ENCODE measurements around the gene GLI3.

Gene GLI3

DNA sequence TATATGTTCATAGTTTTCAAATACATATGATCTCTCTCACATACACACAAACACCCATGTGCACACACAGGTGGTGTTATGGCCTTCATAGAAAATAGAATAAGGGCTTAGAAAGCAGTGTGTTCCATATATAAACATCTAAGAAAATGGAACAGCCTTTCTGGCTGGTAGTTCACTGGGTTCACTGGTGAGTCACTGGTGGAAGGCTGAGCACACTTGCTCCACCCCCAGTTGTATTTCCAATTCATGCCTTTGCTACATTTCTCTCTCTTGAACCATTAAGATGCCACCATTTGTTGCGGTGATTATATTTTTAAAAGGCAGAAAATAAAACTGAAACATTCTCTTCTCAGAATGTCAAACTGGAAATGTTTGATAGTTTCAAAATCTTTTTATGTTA is 252.1 kb downstream of the GLI3 start:
- DNase-seq: no peak

DNA sequence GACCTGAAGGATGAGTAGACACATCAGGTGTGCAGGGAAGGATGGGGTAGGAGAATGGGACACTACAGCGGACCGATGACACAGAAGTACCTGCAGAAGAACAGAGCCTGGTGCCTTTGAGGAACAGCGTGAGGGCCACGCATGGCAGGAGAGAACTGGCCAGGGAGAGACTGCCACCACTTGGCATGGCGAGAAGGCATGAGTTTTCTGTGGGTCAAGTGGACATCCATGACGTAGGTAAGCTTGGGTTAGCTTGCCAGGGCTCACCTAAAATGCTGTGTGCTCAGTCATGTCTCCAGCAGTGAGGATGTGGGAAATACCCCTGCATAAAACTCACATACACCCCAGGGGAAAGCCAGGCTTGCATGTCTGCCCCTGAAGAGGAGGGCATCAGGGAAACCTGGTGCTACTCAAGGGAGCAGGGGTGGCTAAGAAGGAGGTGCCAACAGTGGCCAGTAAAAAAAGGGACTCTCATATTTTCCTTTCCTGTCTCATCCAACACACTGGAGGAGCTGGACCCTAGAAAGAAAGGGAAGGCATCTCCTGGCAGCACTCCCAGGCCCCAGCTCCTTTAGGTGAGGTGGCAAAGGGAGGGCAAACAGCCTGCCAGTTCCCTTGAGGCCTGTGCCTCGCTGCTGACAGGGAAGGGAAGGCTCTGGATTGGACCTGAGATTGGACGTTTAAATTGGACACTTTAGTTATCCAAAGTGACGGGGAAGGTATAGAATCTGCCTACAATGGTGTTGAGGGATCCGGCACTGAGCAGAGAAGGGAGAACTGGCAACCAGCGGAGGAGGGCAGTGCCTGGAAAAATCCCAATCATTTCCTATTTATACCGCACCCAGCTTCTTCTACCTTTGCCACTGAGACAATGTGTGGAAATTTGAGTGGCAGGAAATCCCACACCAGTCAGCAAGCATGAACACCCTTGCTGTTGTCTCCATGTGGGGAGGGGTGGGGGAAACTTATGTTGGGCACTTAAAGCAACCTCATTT is 255.7 kb downstream of the GLI3 start:
- no peak for DNase-seq

DNA sequence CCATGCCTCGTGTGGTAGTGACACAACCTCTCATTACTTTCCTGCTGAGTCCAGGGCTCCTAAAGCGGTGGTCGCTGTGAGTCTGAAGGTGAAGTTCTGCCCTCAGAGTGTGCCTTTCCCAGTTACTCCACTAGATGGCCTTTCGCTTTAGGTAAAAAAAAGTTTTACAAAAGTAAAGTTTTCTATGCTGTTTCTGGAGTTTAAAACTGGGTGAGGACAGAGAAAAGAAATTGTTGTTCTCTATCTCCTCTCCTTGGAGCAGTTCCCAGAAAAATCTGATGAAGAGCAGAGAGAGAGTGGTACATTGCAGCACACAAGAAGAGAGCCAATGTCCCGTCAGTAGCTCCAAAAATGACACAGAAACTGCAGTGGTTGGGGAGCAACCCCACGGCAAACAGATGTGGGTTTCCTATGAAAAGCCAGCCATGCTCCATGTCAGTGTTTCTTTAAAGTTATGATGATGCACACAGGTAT is 257.1 kb downstream of the GLI3 start:
- DNase-seq: no peak

DNA sequence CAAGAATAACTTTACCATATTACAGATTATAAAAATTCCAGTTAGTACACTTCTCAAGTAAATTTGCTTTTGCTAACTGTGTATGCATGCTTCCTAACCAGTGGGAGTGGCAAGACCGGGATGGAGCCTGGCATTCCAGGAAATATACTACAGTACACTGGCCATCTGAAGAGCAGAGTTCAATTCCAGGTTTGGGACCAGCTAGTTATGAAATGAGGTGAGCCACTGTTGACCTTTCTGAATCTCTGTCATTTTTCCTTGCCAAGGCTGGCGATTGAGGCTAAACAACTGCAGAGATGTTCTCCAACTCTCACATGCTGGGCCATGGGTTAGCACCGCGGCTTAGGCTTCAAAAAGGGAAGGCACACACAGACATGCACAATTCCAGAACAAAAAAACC is 258.2 kb downstream of the GLI3 start:
- DNase-seq: no peak

DNA sequence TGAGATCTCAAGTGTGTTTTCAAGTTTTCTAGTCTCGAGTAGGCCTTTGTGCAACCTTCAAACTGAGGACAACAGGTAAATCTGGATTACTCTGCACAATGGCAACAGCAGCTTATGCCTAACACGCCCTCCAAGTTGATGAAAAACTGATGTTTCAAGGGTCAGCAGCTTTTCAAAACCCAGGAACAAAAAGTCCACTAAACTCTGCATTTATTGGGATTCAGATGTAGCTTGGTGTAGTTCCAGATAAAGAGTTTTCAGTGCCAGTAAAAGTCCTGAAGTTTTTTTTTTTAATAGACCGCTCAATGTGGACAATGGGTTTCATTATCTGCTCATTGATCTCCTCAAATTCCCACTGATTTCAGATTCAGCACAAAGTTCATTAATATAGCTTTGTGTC is 259.3 kb downstream of the GLI3 start:
- DNase-seq: no peak

DNA sequence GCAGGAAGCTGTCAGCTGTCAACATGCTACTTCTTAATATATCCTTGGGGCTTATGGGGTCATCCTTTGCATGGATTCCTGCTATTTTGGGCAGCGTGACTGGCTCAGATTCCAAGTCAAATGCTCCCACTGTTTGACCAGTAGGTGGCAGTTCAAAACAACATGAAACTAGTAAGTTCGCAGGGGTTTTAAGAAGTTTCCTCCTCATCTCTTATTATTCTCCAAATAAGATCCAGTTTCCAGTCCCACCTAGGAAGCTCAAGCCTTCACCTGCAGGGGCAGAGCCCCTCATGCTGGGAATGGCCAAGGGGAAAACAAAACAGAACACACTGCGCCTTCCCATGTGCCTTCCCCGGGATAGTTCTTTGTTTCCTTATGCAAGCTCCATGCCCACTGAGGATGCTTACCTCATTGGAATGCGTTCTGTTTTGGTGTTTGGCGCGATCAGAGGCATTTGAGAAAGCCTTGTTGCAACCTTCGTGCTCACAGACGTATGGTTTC is 259.8 kb downstream of the GLI3 start:
- no peak for DNase-seq

DNA sequence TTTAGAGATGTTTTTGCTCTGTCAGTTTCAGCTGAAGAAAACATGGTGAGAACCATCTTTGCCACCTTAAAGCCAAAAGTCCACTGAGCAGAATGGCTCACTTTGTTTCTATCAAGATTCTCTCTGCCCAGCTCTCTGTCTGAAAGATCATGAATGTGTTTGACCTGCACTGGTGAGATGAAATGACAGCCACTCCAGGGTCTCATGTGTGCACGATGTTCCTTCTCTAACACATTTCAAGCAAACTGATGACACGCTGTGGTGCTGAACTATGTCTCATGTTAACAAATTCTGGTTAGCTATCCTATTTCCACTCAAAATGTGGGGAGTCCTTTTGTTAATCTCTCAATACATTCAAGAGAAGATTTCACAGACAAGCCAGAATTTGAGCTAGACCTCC is 260.6 kb downstream of the GLI3 start:
- DNase-seq: no peak

DNA sequence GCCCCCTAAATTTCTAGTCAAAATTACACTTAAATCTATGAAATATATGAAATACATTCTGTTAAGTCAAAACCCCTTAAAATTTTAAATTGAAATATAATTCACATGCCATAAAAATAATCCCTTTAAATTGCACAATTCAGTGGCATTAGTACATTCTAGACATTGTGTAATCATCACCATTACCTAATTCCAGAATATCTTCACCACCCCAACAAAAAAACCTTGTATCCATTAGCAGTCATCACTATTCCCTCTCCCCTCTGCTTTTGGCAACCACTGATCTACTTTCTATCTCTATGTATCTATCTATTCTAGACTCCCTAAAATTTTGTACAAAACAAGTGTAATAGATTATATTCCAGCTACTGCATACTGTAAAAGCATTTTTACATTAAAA is 261.2 kb downstream of the GLI3 start:
- no peak for DNase-seq

DNA sequence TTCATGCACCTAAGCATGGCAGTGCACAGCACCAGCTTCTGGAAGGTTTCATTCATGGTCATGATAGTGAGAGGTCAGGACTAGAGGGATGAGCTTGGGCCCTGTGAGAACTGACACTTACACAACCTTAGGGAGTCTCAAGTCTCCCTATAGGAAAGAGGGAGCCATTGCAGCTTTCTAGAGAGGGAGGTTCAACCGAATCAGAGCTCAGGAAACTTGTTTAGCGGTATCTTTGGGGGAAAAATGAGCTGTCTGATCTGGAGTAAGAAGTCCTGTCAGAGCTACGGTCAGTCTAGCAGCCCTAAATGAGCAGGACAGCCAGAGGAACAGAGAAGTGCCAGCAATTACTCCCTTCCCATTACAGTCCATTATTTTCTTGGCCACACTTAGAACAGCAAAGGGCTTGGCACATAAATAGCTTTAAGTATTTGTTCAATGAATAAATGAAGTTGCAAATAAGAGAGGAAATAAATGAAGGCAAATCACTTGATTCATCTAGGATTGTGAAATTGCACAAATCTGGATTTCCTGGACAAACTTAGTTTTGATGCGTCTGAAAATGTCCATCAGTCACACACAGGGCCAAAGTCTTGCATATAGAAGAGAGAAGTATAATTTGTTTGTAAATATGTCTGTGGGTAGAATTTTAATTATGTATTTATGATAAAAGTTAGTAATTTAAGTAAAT is 262.0 kb downstream of the GLI3 start:
- DNase-seq: no peak

DNA sequence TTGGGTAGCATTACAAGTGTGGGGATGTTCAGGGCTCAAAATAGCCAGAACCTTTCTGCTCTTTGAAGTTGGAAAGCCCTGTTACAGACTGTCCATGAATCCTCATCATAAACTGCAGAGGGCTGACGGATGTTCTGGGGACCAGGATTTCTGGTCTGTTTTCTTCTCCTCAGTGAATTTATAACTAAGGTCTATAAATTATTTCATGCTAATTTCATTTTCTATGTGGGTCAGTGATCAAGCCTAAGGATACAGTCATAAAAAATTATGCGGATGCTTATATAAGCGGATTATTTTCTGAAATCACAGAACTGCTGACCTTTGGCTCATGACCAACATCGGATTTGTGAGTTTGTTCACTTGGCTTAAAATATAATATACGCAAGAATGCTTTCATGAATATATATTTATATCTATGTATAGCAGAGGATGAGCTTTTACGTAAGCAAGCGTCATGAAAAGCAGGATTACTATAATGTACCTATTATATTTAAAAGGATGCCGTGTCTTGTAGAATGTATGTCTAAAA is 263.7 kb downstream of the GLI3 start:
- no peak for DNase-seq

DNA sequence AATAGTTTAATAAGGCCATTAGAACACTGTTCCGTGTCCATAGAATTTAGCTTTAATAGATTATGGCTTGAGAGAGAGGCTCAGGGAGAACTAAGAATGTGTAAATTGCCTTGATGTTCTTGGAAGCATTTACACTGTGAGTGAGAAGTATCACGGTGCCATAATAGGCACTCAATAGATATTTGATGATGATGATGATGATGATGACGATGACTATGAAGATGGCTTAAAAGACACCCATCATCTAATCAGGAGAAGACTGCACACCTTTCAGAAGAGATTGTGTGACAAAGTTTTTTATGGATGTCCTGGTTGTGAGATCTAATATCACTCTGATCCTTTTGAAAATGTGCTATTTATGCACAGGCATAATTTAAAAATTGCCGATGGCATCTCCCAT is 264.2 kb downstream of the GLI3 start:
- no peak for DNase-seq

DNA sequence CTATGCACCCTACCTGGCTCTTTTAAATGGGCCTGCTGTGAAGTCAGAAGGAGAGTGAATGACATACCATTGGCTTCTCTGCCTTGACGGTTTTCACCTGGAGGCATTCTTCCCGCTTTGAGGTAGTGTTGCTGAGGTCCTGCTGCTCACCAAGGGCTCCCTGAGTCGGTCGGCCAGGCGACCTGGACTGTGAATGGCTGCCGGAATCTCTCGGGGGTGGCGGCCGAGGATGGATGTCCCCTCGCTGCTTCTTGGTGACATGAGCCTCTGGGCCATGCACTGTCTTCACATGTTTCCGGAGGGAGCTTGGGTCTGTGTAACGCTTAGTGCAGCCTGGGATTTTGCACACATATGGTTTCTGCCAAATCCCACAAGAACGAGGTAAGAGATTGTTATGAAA is 264.7 kb downstream of the GLI3 start:
- no peak for DNase-seq

DNA sequence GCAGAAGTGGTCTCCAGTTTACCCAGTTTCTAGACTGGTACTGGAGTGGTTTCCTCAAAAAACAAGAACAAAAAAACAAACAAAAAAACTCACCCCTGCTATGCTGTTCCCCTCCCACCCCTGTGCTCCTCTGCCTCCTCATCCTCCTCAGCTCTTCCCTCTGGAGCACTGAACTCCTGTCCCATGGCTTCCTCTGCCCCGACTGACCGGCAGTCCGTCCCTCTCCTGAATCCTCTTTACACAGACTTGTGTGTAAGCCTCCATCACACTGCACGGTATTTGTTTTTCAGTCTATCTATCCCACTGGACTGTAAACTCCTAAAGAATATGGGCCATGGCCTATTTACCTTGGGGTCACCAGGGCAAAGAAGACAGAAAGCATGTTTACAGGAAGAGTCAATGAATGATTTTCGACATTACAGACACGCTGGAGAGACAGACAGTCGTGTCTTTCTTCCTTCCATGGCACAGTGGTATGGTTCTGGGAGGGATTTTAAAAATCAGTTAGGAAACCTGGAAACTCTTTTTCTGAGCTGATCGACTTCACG is 265.3 kb downstream of the GLI3 start:
- no peak for DNase-seq

DNA sequence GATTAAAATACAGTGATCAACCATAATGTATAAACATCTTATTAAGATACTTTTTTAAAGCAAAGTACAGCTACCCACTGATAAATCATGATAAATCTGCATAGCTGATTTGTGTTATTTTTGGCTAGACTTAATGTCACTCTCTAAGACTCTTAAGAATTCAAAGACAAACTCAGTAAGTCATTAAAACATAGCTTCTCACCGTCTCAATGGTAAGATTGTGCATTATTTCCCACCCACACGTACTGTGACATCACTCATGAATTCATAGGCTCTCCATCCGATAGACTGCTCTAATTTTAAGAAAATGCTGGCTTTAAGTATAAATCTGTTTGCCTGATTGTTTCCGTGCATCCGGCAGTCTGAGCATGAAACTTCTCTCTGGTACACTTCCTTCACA is 266.1 kb downstream of the GLI3 start:
- DNase-seq: no peak

DNA sequence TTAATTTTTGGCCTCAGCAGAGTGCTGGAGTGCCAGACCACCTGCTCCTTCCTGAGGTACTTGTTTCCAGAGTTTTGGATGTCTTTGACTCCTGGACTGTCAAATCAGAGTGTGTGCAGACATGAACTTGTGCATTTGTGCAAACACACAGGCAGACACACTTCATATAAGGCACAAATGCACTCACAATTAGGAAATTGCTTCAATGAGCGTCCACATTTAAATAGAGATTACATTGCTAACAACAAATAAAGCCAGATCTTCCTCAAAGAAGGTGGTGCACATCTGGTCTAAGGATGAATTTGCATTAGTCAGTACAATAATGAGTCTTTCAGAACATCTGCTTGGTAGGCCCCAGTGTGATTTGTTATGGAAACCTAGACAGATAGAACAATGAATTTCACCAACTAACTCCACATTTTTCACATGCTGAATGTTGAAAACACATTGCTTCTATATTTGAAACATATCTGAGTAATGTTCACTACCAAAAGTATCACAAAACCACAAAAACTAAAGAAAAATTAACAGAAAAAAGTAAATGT is 267.4 kb downstream of the GLI3 start:
- no peak for DNase-seq

DNA sequence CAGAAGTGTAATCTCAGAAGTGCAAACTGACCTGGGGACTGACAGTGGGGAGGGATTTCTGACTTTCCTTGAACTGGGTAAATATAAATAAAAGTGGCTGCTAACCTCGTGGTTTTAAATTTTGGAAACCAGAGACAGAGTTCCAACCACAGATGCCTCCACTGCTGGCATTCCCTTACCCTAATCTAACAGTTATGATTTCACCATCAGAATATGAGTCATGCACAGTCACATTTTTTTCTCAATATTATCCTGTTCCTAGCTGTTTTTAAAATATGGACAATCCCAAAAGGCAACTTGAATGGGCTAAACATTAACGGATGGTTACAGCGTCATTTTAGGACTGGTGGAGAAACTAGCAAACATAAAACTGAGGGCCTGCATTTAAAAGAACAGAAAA is 269.9 kb downstream of the GLI3 start:
- no peak for DNase-seq

DNA sequence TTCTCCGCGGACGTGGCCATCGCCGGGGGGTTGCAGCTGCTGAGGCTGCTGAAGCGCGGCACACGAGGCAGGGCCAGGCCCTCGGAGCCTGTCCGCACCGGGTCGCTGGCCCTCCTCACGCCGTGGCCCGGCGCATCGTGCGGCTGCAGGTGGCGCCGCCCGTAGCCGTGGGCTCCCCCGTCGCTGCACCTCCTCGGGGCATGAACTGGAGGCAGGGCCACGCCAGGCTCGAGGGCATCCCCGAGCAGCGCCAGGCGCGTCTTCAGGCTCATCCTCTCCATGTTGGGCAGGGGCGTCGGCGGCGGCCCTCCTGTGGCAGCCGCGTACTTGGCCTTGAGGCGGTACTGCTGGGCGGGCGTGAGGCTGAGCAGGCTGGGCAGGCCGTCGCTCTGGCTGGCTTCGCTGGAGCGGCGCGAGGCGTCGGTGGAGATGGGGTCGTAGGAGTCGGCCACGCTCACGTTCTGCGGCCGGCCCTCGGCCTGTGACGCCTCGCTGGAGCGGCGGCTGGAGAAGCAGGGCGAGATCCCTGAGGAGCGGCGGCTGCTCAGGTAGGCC is 271.0 kb downstream of the GLI3 start:
- DNase-seq: no peak

DNA sequence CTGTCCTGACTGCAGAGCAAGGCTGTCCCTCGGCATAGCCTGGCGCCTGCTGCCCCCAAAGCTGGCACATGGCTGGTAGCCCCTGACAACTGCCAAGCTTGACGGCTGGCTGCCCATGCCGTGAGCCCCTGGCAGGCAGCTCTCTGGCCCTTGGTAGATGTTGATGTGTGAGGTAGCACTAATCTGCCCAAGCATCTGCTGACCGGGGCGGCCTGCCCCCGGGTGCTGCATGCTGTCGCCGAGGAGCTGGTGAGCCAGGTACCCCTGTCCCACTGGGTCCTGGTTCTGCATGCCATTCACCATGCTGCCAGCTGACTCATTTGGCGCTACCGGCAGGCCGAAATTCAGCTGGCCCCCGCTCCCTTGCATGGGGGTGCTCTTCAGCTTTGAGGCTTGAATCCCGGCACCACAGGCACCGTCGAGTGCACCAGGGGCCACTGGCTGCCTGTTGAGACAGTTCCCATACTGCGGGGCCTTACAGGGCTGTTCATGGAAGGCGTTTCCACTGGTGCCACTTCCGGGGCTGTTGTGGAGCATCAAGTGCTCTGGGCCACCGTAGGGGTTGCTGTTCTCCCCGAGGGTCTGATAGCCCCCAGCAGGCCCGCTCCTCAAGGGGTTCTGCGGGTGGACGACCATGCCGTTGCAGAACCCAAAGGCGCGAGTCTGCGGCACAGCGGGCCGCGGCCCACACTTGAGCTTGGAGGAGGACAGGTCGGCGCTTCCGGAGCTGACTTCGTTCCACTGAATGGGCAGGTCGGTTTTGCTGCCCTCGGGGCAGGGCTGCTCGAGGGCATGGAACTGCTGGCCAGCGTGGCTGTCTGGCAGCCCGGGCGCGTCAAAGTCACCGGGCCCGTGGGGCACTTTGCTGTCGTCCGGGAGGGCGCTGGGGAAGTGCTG is 271.9 kb downstream of the GLI3 start:
- DNase-seq: no peak

DNA sequence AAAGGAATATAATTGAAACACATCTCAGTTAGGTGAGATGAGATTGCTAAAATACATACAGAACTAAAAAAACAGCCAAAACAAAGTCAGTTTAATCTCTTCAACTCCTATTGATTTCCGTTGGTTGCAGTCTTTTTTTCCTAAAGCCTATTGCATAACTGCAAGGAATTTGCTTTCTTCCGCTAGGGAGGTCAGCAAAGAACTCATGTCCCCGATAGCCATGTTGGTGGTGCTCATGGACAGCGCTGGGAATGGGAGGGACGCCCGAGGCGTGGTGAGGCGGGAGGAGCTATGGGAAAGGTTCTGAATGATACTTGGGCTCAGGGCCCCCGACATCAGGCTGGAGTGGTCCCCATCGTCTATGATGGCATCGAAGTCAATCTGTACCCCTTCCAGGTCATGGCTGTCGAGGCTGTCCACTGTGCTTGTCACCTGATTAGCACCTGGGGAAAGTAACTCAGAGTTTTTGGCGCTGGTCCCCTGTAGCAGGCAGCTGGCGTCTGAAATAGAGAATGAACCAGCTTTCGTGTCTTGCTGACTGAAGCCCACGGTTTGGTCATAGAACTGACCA is 272.7 kb downstream of the GLI3 start:
- DNase-seq: no peak

DNA sequence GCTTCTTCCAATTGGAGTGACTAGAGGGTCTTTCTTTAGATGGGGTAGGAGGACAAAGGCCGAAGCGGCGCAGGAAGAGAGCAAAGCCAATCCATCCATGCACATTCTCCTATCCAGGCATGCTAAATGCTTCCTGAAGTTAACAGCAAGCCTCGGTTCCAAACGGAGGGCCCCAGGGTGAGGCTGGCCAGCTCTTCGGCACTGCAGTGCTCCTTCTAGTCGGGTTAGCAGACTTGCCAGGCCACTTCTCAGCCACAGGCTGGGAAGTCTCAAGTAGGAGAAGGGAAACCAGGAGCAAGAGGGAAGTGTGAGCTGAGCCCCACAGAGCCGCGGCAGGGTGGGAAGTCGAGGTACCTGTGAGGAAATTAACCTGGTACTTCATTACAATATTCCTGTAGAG is 280.3 kb downstream of the GLI3 start:
- no peak for DNase-seq
